ENCODE data around the gene ST3GAL4. TPM values are rescaled to one million over a fixed set of nuclear protein-coding genes. Genes with fewer than 3 reads are reported as not detected.

The ST3GAL4 gene
- total RNA-seq, 1 experiment from 2014 or later, result 17.3 TPM

GRCh38 chr11:126414615-126415014, 59.1 kb downstream of the ST3GAL4 start (continued):
- TF ChIP-seq USF2 (CRISPR knock-in tag; IDR thresholded peaks at IDR 0.05) (no peak), ZNF121 (CRISPR knock-in tag; IDR thresholded peaks at IDR 0.05) (no peak)

GRCh38 chr11:126415128-126415527, 59.6 kb downstream of the ST3GAL4 start:
- Mint-ChIP-seq H3K27ac (no peak overlapping the region), H3K4me3 (no peak overlapping the region), H3K27me3 (ENCODE audit: low read depth) (peaks cover 8% of the 10 kb centered on the region), H3K9me3 (no peaks in the 10 kb centered on the region), H3K4me1 (peaks cover 14% of the 10 kb centered on the region), H3K36me3 (peaks cover 3% of the 10 kb centered on the region; the same call in 1 of the 2 replicates)
- TF ChIP-seq PREB (CRISPR knock-in tag; IDR thresholded peaks at IDR 0.05; ENCODE audit: borderline replicate concordance) (no peak), E2F4 (CRISPR knock-in tag; IDR thresholded peaks at IDR 0.05; ENCODE audit: borderline replicate concordance, low read depth) (no peak), ZNF512 (CRISPR knock-in tag; IDR thresholded peaks at IDR 0.05; ENCODE audit: borderline replicate concordance) (no peak), FOXP1 (CRISPR knock-in tag; IDR thresholded peaks at IDR 0.05; ENCODE audit: borderline replicate concordance) (no peak), ZNF671 (CRISPR knock-in tag; IDR thresholded peaks at IDR 0.05) (no peak), FOXP4 (CRISPR knock-in tag; IDR thresholded peaks at IDR 0.05) (no peak), CDX4 (CRISPR knock-in tag; IDR thresholded peaks at IDR 0.05; ENCODE audit: borderline replicate concordance) (no peak), GTF2I (CRISPR knock-in tag; conservative IDR thresholded peaks at IDR 0.05) (no peak), SMAD3 (CRISPR knock-in tag; IDR thresholded peaks at IDR 0.05; ENCODE audit: borderline replicate concordance) (no peak), MAX (CRISPR knock-in tag; IDR thresholded peaks at IDR 0.05) (no peak), TEAD1 (CRISPR knock-in tag; IDR thresholded peaks at IDR 0.05) (no peak), MXD4 (CRISPR knock-in tag; IDR thresholded peaks at IDR 0.05; ENCODE audit: borderline replicate concordance) (no peak), TP53 (CRISPR knock-in tag; IDR thresholded peaks at IDR 0.05) (no peak), SMAD4 (CRISPR knock-in tag; IDR thresholded peaks at IDR 0.05) (no peak), ZNF121 (CRISPR knock-in tag; IDR thresholded peaks at IDR 0.05) (no peak)
- POLR2A ChIA-PET, result no interaction called here
- DNase-seq (ENCODE audit: low spot score) (no peak), ATAC-seq (no peak)
- CTCF ChIA-PET, result interaction anchor here (2.0 kb wide), 1 partner anchor 108 kb away, joined by 12 read pairs; no protein-coding TSS in a partner anchor
